Measurements from ENCODE around the gene RFX6.

RFX6 gene

GRCh38 chr6:116941727-116942126 is 64.7 kb downstream of the RFX6 start:
- DNase-seq (ENCODE audit: low spot score) = no peak
- Histone ChIP-seq H3K27ac (no peak overlapping the region), H3K4me3 (no peak overlapping the region)
- no peak for TF ChIP-seq CTCF (IDR thresholded peaks at IDR 0.05)

GRCh38 chr6:116945809-116946208 is 68.8 kb downstream of the RFX6 start:
- H3K4me3 ChIP-seq = no peak overlapping the region
- H3K27ac ChIP-seq = no peak overlapping the region
- no peak for DNase-seq (ENCODE audit: low spot score)
- TF ChIP-seq CTCF (IDR thresholded peaks at IDR 0.05) = no peak

- no peak for TF ChIP-seq CTCF (IDR thresholded peaks at IDR 0.05)
- H3K27ac ChIP-seq = no peak overlapping the region
- no peak for DNase-seq (ENCODE audit: low spot score)
- no peak overlapping the region for H3K4me3 ChIP-seq
Observed at GRCh38 chr6:116948533-116949304, 71.7 kb downstream of the RFX6 start.

- no peak overlapping the region for H3K4me3 ChIP-seq
- TF ChIP-seq CTCF (IDR thresholded peaks at IDR 0.05) = no peak
- no peak for DNase-seq (ENCODE audit: low spot score)
- H3K27ac ChIP-seq = no peak overlapping the region
Observed at GRCh38 chr6:116949964-116950363, 72.9 kb downstream of the RFX6 start.

- no peak for DNase-seq (ENCODE audit: low spot score)
- Histone ChIP-seq H3K27ac (no peak overlapping the region), H3K4me3 (no peak overlapping the region)
- no peak for TF ChIP-seq CTCF (IDR thresholded peaks at IDR 0.05)
Observed at GRCh38 chr6:116954335-116954734, 77.3 kb downstream of the RFX6 start.

- DNase-seq (ENCODE audit: low spot score) = no peak
- Histone ChIP-seq H3K4me3 (no peak overlapping the region), H3K27ac (no peak overlapping the region)
- TF ChIP-seq CTCF (IDR thresholded peaks at IDR 0.05) = no peak
Observed at GRCh38 chr6:116954938-116955337, 77.9 kb downstream of the RFX6 start.

- Histone ChIP-seq H3K27ac (no peak overlapping the region), H3K4me3 (no peak overlapping the region)
- no peak for DNase-seq (ENCODE audit: low spot score)
- no peak for TF ChIP-seq CTCF (IDR thresholded peaks at IDR 0.05)
Observed at GRCh38 chr6:116955773-116956172, 78.7 kb downstream of the RFX6 start.
